HTR-8/SVneo (cell line): ENCODE measurements around the gene EYS.
A peak's percentile ranks its signal among the peaks of the same experiment; 100 is the strongest.

ENCODE experiments used
- DNase-seq: peaks from one replicate; pipeline ENCODE4 v3.0.0; 2011; ENCODE audit warnings: low spot score, mixed read lengths; ENCODE audit not compliant: insufficient read length
- FAIRE-seq: peaks from 2 replicates; lab custom pipeline; 2011; peaks lifted over from hg19 to GRCh38; lab: Jason Lieb, UNC

EYS gene

DNA sequence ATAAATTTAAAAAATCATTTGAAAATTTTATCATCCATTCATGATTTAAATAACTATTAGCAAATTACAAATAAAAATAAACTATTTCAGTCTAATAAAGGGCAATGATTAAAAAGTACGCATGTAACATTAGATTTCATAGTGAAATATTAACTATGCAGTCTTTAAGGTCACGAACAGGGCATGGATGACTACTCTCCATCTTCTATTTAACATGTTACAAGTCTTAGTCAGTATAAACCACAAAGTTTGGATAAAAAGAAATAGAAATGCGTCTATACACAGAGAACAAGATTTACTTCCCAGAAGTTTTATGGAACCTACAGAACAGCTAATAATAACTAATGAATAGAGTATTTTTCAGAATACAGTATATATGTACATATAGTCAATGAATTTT, 1016.0 kb downstream of the EYS start:
- DNase-seq (no peak), FAIRE-seq (no peak)

DNA sequence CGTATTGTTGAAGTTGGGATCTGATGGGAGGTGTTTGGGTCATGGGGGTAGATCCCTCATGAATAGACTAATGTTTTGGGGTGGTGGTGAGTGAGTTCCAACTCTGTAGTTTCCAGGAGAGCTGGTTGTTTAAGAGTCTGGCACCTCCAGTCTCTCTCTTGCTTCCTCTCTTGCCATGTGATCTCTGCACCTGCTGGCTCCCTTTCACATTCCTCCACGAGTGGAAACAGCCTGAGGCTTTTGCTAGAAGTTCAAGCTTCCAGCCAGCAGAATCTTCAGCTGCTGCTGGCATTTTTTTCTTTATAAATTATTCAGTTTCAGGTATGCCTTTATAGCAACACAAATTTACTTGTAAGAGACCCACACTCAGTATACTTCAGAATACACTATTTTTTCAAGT, 1021.6 kb downstream of the EYS start:
- FAIRE-seq (no peak), DNase-seq (no peak)

DNA sequence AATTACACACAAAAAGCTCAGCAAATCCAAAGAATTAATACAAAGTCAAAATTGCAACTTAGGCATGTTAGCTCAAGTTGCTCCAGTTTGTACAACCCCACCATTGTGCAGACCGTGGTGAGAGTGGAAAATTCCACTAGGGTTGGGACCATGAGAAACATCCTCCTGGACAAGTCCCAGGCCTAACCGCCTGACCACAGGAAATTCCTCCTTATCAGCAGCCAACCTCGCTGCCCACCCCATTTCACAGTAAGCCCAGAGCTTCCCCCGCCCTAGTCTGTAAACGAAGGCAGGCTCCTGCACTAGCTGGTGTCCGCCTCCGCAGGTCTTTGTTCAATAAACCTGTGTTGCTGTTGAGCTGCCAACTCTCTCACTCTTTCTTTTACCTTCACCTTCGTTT, 1023.3 kb downstream of the EYS start:
- DNase-seq (peak; percentile 23), FAIRE-seq (no peak)

DNA sequence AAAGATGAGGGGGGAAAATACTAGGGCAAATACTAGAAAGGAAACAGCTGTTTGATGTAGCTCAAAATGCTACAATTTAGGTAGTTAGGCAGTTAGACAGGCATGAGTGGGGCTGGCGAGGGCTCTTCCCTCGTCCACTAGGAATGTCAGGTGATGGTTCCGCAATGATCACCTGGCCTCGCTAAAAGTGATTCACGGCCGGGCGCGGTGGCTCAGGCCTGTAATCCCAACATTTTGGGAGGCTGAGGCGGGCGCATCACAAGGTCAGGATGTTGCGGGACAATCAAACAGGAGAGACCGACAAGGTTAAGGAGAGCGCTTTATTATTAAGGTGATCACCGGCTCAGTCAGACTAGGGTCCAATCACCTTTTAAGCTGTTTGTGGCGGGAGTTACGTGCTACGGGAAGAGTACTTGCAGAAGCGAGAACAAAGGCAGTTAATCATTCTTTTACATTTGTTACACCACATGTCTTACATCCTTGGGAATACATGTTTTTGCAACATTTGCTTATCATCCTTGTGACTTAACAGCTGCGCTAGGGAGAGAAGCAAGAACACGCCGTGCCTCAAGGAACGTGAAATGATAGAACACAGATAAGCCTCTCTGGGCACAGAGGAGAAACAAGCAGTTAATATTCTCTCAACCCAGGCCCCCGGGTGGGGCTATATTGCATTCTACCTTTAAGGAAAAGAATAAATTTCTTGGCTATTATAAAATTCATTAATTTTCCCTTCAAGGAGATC, 1025.4 kb downstream of the EYS start:
- no peak for DNase-seq
- no peak for FAIRE-seq

DNA sequence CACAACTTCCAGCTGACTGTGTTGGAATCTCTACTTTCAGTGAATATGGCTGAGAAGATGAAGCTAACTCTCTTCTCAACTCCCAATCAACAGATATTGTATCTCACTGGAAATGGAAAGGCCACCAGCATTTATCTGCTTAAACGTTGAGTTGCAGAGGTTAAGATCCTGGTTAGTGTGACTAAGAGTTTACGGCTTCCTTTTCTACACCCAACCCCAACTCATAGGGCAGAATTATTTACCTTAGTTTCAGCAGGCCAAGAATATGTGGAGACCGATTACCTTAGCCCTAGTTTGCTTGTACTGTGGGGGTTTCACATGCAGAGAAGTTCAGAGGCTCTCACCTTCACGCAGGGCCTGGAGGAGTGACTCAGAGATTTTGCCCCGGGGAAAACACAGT, 1026.6 kb downstream of the EYS start:
- DNase-seq (peak; percentile 1), FAIRE-seq (no peak)

DNA sequence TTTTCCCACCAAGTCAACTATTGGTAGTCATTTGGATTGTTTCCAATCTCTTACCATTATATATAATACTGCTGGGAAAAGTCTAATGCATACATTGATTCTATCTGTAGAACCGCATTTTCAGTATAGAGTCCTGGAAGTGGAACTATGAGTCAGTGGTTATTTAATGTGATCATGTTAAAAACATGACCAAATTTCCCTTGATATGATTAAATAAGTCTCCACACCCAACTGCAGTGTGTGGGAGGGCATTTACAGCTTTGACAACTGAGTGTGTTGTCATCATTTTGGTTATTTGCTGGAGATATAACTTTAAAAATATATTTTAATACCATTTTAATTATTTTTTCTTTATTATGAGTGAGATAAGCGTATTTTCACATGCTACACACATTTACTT, 1027.6 kb downstream of the EYS start:
- FAIRE-seq (no peak), DNase-seq (no peak)

DNA sequence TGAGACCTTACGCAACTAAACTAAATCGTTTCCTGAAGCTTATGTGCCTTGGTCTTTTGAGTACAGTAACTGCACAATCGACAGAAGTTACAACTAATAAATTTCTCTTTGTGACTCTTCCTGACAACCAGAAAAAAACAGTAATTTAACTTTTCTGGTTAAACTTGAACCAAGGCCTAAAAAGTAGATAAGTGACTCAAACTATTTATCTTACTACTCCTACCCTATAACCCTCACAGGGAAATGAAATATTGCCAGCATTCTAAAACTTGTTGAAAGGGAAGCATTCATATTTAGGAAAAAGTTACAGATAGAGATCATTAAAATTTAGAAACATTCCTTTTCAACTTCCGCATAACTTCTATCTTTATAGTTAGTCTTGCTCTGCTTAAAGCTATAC, 1034.4 kb downstream of the EYS start:
- FAIRE-seq (no peak), DNase-seq (no peak)

DNA sequence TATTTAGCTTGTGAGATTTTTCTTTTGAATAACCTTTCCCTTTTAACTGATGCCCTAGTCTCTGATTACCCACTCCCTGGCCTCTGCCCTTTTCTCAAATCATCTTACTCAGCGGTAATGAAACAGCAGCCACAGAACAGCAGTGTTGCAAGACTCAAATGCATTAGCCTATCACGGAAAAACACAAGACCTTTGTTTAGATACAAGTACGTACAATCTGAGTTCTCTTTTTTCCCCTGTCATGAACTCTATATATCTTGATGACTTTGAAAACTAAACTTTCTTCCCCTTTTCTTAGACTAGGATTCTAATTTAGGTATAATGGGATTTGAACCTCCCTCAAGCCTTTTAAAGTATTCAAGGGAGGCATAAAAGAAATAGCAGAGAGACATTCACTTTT, 1034.9 kb downstream of the EYS start:
- DNase-seq (no peak), FAIRE-seq (no peak)

DNA sequence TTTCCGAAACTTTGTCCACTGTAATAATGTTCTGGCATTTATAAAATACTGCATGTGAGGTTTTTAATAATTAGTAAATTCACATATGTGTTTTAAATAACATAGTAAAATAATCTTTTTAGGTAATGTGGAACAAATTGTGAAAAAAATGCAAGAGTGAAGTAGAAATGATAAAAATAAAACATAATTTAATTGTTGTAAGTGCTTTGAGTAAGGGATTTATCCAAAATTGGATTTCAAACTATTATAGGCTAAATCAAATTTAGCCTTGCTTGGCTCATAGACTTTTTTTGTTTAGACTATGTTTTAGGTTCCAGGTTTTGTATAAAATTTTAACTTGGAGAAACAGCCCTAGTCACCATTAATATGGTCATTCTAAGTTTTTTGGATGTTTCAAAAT, 1041.9 kb downstream of the EYS start:
- no peak for DNase-seq
- FAIRE-seq: no peak

DNA sequence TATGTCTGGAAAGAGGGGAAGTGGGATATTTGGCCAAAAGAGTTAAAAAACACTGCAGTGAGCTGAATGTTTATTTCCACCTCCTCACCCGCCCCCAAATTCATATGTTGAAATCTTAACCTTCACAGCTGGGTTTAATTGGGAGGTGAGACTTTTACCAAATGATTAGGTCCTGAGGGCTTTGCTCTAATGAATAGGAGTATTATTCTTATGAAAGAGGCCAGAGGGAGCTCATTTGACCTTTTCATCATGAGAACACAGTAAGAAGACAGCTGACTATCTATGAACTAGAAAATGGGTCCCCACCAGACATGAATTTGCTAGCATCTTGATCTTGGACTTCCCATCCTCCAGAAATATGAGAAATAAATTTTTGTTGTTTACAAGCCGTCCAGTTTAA, 1042.5 kb downstream of the EYS start:
- DNase-seq (no peak), FAIRE-seq (no peak)

DNA sequence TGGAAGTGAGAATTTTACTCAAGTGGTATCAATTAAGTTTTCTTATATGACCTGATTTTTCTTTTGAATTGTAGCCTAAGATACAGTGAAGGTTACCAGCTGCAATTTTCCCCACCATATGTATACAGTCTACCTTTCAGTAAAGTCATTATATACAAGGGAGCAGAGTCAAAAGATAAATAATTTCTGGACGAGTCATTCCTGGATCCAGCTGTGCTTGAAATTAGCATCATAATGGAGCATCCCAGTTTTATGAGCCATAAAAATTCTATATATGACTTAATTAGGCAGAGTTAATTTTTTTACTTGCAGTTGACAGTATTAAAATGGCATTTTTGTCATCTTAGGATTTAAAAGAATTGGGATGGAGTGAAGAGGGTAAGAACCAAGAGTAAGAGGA, 1063.0 kb downstream of the EYS start:
- FAIRE-seq (no peak), DNase-seq (no peak)

DNA sequence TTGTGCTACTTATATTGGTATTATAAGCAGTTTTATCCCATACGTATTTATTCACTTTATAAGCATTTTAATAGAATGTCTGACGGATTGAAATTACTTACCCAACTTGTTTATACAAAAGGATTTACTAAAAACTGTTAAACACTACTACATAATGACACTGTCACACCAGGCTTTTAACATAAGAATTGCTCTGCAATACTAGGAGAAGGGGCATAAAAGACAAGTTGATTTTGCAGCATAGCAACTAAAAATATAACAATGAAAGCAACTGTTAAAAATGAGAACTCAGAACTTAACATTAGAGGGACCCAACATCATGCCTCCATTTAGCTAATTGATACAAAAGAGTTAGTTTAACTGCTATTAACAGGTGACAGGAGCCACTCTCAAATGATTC, 1076.1 kb downstream of the EYS start:
- FAIRE-seq (no peak), DNase-seq (no peak)

DNA sequence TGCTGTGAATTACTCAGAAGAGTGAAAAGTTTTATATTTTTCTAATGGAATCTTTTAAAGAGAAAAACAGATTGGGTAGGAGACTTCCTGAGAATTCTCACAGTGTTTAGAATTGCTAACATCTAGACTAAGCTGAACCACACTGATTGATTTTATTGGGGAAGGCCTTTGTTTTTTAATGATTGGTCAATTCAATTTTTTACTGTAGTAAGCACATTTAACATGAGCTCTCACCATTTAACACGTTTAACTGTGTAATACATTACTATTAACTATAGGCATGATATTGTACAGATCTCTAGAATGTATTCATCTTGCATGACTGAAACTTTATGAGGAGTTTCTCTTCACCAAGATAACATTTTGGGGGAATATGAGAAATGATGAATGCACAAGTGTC, 1084.1 kb downstream of the EYS start:
- DNase-seq: no peak
- FAIRE-seq: no peak

DNA sequence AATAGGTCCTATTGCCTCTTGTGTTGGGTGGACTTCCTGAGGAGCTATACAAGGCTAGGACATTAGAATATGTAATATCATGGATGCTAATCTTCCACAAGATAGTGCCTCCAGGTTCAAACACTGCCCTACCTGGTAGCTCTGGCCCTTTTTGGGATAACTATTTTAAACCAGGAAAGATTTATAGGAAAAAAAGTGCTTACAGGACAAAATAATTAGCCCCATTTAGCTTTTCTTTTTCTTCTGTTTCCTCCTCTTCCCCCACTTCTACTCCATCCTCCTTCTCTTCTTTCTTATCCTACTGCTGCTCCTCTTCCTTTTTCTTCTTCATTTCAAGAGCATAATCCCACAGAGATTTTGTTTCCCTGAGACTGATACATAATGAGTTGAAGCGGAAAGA, 1104.0 kb downstream of the EYS start:
- FAIRE-seq (no peak), DNase-seq (no peak)

DNA sequence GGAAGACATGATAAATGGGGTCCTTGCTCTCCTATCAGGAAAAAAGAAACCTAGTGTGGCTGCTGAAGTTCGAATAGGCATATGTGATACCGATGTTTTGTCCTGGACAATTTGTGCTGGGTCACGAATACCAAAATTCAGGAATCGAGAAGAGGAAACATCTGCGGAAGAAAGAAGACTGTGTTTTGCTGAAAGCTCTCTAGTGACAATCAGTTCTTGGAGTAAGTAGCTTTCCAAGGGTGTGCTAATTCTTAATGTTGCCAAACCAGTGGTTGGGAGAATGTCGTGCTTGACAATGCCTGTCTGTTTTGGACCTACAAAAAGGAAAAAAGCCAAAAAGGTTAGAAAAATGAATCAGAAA, 1115.4 kb downstream of the EYS start:
- DNase-seq: no peak
- FAIRE-seq: no peak

DNA sequence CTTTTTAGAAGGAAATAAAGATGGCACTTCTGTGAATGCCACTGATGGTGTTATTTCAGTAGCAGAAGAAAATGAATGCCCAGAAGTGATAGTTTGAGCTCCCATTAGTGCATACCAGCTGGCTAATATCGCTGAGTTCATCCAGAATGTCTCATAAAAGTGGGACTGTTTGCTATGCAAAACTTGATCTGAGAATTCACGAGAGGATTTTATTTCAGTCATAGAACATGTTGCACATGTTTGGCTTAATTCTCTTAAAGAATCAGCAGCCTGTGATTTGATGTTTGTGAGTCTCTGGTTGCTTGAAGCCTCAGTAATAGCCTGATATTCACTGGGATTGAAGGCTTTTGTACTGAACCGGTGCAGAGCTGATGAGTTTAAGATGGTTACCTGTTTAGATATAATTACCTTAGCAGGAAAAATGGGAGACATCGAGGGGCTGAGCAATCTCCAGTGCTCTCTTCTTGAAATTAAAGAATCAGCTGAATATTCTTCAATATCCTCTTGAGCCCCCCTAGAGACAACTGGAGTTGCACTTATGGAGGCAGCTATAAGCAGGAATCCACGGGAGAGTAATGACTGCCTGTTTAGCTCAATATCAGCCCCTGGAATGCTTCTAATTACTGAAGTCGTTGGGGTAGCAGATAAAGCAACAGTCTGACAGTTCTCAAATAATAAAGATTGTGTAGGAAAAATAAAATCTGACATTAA, 1115.9 kb downstream of the EYS start:
- FAIRE-seq (no peak), DNase-seq (no peak)

DNA sequence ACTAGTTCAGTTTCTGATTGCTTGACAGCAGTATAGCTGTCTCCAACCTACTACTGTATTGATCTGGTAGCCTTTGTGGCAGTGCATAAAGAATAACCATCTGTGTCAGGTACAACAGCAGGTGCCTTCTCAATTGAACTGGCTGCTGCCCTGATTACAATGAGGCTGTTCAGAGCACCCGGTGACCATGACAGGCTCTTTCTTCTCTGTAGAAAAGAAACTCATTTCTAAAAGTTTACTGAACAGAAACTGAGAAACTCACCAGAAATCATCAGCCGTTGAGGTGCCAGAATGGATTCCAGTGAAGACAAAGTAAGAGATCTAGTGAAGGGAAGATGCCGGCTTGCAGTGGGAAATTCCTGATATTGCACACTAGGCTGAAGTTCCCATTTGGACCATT, 1117.1 kb downstream of the EYS start:
- DNase-seq (no peak), FAIRE-seq (no peak)

DNA sequence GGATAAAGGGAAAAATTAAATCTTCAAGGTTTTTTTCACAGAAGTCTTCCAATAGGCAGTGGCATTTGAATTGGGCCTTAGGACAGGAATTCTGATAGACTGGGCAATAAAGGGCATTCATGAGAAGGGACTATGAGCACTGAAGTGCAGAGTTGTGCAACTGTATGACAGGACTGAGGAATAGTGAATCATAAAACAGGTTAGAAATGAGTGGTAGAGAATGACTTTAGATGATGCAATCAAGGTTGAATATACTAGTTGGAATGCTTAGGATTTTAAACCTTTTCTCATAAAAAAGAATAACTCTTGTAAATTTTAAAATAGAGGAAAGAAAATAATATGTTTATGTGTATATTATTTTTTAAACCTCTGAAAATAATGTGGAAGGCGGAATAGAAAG, 1126.7 kb downstream of the EYS start:
- DNase-seq (no peak), FAIRE-seq (no peak)

DNA sequence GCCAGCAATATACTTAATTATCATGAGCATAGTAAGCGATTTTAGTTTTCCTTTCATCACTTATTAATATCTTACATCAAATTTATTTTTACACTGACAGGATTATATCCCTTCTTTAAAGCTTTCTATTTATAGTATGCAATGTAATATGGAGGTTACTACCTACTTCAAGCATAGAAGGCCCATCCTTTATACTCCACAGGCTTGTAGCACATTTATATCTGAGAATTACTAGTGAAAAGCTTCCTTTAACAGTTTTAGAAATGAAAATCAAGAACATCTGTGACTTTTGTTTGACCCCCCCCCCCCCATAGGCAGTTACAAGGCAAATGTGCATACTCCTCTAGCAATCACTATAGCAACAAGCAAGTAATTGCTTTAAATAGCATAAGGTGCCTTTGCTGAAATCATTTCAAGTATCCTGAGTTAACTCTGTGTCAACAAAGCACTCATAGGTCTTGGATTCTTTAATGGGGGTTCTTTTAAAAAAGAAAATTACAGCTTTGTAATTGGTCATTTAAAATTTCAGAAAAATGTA, 1153.7 kb downstream of the EYS start:
- no peak for DNase-seq
- FAIRE-seq: no peak

DNA sequence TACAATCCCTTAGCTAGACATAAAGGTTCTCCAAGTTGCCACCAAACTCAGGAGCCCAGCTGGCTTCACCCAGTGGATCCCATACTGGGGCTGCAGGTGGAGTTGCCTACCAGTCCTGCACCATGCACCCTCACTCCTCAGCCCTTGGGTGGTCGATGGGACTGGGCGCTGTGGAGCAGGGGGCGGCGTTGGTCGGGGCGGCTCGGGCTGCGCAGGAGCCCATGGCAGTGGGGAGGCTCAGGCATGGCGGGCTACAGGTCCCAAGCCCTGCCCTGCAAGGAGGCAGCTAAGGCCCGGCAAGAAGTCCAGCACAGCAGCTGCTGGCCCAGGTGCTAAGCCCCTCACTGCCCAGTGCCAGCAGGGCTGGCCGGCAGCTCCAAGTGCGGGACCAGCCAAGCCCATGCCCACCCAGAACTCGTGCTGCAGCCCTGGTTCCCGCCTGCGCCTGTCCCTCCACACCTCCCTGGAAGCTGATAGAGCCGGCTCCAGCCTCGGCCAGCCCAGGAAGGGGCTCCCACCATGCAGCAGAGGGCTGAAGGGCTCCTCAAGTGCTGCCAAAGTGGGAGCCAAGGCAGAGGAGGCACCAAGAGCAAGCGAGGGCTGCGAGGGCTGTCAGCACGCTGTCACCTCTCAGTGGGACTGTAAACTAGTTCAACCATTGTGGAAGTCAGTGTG, 1159.3 kb downstream of the EYS start:
- no peak for DNase-seq
- no peak for FAIRE-seq

DNA sequence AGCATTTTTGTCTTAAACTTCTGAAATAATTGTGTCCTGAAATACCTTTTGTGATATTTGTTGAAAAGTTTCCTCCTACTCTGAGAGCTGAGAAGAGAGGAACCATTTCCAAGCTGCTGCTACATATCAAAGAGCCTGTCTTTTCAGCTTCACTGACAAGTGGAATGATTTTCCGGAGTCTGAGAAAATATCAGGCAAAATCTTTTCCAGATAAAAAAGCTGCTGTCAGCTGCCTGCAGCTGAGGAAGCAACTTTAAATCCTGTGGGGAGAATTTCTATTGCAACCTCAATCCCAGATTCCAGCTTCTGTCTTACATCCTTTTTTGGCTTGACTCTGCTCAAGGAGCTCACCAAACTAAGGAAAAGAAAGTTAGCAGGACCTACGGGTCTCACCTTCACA, 1167.1 kb downstream of the EYS start:
- FAIRE-seq (no peak), DNase-seq (no peak)
